ENCODE results near the gene LRRTM4. TPM values are rescaled to one million over a fixed set of nuclear protein-coding genes. Genes with fewer than 3 reads are reported as not detected.

The LRRTM4 gene
- total RNA-seq, 1 donor from 2014 or later, result 0.55 TPM

- Histone ChIP-seq H3K27me3 (ENCODE audit: low read depth) (no peaks in the 10 kb centered on the region), H3K4me1 (no peaks in the 10 kb centered on the region), H3K27ac (replicated peaks) (no peak overlapping the region), H3K36me3 (no peaks in the 10 kb centered on the region), H3K9me3 (replicated peaks) (no peaks in the 10 kb centered on the region), H3K4me3 (no peak overlapping the region)
- intact Hi-C loops (cut with micrococcal nuclease), result no loop called here
- no peak for DNase-seq
- TF ChIP-seq, protein P1, sequence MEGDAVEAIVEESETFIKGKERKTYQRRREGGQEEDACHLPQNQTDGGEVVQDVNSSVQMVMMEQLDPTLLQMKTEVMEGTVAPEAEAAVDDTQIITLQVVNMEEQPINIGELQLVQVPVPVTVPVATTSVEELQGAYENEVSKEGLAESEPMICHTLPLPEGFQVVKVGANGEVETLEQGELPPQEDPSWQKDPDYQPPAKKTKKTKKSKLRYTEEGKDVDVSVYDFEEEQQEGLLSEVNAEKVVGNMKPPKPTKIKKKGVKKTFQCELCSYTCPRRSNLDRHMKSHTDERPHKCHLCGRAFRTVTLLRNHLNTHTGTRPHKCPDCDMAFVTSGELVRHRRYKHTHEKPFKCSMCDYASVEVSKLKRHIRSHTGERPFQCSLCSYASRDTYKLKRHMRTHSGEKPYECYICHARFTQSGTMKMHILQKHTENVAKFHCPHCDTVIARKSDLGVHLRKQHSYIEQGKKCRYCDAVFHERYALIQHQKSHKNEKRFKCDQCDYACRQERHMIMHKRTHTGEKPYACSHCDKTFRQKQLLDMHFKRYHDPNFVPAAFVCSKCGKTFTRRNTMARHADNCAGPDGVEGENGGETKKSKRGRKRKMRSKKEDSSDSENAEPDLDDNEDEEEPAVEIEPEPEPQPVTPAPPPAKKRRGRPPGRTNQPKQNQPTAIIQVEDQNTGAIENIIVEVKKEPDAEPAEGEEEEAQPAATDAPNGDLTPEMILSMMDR (IDR thresholded peaks at IDR 0.05; ENCODE audit: borderline replicate concordance), result no peak
Measured at GRCh38 chr2:76849086-76849485, 673.1 kb downstream of the LRRTM4 start.

DNA sequence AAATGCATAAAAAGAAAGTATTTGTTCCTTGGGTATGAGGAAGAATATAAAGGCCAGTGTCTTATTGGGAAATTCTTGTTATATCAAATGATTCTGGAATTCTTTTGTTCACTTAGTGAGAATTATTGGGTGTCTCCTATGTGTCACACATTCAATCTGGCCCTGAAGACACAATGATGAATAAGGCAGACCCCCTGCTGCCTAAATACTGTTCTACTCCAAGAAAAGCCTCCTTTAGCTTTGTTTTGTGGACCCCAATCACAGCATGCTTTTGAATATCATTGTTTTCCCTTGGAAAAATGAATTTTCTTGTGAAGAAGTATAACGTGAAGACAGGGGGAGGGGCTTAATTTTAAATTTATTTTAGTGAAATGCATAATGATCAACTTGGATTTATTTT lies 682.4 kb downstream of the LRRTM4 start:
- H3K4me1 ChIP-seq, result no peaks in the 10 kb centered on the region
- no peaks in the 10 kb centered on the region for H3K27me3 ChIP-seq (ENCODE audit: low read depth)
- H3K4me3 ChIP-seq, result no peak overlapping the region
- H3K27ac ChIP-seq (replicated peaks), result no peak overlapping the region
- TF ChIP-seq, protein P1 (IDR thresholded peaks at IDR 0.05; ENCODE audit: borderline replicate concordance), result no peak
- H3K36me3 ChIP-seq, result no peaks in the 10 kb centered on the region
- H3K9me3 ChIP-seq (replicated peaks), result no peaks in the 10 kb centered on the region
- DNase-seq, result no peak
- intact Hi-C loops (cut with micrococcal nuclease), result no loop called here

DNA sequence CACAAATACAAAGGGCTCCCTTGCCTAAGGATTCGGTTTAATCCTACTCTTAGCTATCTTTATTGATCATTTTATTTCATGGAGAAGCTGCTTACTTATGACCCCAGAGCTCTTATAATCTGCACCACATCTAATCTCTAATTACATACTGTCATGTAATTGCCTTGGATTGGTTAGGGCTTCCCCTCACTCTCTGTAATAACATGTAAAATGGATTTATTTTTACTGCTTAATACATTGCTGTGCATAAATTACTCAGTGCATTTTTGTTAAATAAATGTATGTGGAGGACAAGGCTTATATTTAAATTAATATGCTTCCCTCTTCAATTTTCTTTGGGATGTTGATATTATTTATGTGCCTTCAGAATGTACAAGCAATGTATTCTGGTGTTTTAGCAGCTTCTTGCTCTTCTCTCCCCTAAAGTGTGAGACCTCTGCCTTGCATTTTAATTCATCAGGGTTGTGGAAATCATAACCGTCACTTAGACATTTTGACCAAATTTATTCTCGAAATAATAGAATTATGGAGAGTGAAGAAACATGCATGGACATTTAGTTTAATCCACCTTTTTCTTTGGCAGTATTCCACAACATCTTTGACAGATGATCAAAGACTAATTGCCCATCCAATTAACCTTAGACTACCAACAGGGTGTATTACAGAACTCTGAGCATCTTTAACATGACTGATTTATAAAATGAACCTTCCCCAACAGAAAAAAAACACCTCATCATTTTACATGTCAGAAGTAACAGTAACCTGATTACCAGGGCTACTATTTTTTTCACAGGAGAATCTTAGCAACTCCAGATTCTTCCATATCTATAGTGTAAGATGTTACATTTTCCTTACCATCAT lies 692.6 kb downstream of the LRRTM4 start:
- Histone ChIP-seq H3K27ac (replicated peaks) (no peak overlapping the region), H3K4me3 (no peak overlapping the region), H3K36me3 (no peaks in the 10 kb centered on the region), H3K27me3 (ENCODE audit: low read depth) (no peaks in the 10 kb centered on the region), H3K9me3 (replicated peaks) (no peaks in the 10 kb centered on the region), H3K4me1 (no peaks in the 10 kb centered on the region)
- TF ChIP-seq, protein P1 (IDR thresholded peaks at IDR 0.05; ENCODE audit: borderline replicate concordance), result no peak
- no peak for DNase-seq
- intact Hi-C loops (cut with micrococcal nuclease), result no loop called here

GRCh38 chr2:76826691-76827090 lies 695.5 kb downstream of the LRRTM4 start:
- Histone ChIP-seq H3K4me3 (no peak overlapping the region), H3K9me3 (replicated peaks) (no peaks in the 10 kb centered on the region), H3K27ac (replicated peaks) (no peak overlapping the region), H3K27me3 (ENCODE audit: low read depth) (no peaks in the 10 kb centered on the region), H3K36me3 (no peaks in the 10 kb centered on the region), H3K4me1 (no peaks in the 10 kb centered on the region)
- TF ChIP-seq, protein P1 (IDR thresholded peaks at IDR 0.05; ENCODE audit: borderline replicate concordance), result no peak
- intact Hi-C loops (cut with micrococcal nuclease), result no loop called here
- DNase-seq, result no peak

DNA sequence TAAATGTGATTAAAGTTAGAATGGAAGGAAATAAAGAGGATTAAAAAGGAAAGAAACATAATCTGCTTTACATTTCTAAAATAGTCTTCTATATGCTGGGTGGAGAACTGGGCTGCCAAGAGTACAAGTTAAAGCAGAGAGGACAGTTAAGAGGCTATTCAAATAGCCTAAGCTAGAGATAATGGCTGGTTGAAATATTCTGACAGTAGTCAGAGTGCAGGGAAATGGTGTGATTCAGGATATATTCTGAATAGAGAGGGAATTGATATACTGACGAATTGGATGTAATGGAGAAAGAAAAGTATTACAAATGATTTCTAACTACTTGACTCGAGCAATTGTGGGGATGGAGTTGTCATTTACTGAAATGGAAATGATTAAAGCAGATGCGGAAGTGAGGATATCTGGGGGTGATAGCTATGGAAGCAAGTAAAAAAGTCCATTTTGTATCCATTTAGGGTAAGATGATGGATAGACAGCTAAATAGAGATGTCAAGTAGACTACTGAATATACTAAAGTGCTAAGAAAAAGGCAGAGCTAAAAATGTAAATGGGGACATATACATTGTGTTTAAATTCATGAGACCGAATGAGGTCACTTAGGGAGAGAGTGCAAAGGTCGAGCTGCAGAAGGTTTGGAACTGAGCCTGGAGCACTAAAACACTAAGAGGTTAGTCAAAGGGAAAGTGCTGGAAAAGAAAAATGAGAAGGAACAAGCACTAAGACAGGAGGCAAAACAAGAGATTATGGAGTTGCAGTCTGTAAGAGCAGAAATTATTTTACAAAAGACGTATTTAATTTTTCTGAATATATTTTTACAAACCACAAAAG lies 696.8 kb downstream of the LRRTM4 start:
- H3K27me3 ChIP-seq (ENCODE audit: low read depth), result no peaks in the 10 kb centered on the region
- no peaks in the 10 kb centered on the region for H3K4me1 ChIP-seq
- no peaks in the 10 kb centered on the region for H3K36me3 ChIP-seq
- TF ChIP-seq, protein P1 (IDR thresholded peaks at IDR 0.05; ENCODE audit: borderline replicate concordance), result no peak
- no peak for DNase-seq
- intact Hi-C loops (cut with micrococcal nuclease), result no loop called here
- no peaks in the 10 kb centered on the region for H3K9me3 ChIP-seq (replicated peaks)
- H3K4me3 ChIP-seq, result no peak overlapping the region
- H3K27ac ChIP-seq (replicated peaks), result no peak overlapping the region
